ENCODE data around the gene SYNRG. TPM values are rescaled to one million over a fixed set of nuclear protein-coding genes. Genes with fewer than 3 reads are reported as not detected.

The SYNRG gene
- total and polyA plus RNA-seq, 2 of the 13 experiments (the other 11 are each of a cell fraction or from before 2014, with no cell fraction given) = 7.3 to 8.7 TPM

GRCh38 chr17:37502009-37502936 is 106.9 kb downstream of the SYNRG start (continued):
- TF ChIP-seq PHF8 (CRISPR knock-in tag; IDR thresholded peaks at IDR 0.05) (peak; percentile 39), SRY (CRISPR knock-in tag; IDR thresholded peaks at IDR 0.05) (no peak), PAWR (CRISPR knock-in tag; IDR thresholded peaks at IDR 0.05; ENCODE audit: borderline replicate concordance) (no peak), ZNF678 (CRISPR knock-in tag; IDR thresholded peaks at IDR 0.05) (no peak), ZNF136 (CRISPR knock-in tag; IDR thresholded peaks at IDR 0.05; ENCODE audit: low read depth) (0 out of 2 replicates have a peak, but pooled peaks have one; percentile 10), ZNF720 (CRISPR knock-in tag; IDR thresholded peaks at IDR 0.05) (no peak), ZNF766 (CRISPR knock-in tag; IDR thresholded peaks at IDR 0.05; ENCODE audit: borderline replicate concordance) (0 out of 2 replicates have a peak, but pooled peaks have one; percentile 44), NFIC (IDR thresholded peaks at IDR 0.05; ENCODE audit: low read length) (peak; percentile 63; the same call in 1 of the 2 replicates), ZMYM4 (CRISPR knock-in tag; IDR thresholded peaks at IDR 0.05) (peak; percentile 36; the same call in 1 of the 2 replicates), TARDBP (CRISPR knock-in tag; IDR thresholded peaks at IDR 0.05) (peak; percentile 64; the same call in 1 of the 2 replicates), ZNF441 (CRISPR knock-in tag; IDR thresholded peaks at IDR 0.05; ENCODE audit: borderline replicate concordance) (no peak), ZFX (CRISPR knock-in tag; IDR thresholded peaks at IDR 0.05; ENCODE audit: low read depth) (peak; percentile 36), ZNF746 (CRISPR knock-in tag; IDR thresholded peaks at IDR 0.05) (peak; percentile 28; the same call in 1 of the 2 replicates), ZFY (CRISPR knock-in tag; IDR thresholded peaks at IDR 0.05) (peak; percentile 57), KLF9 (CRISPR knock-in tag; IDR thresholded peaks at IDR 0.05; ENCODE audit: low read depth) (0 out of 2 replicates have a peak, but pooled peaks have one; percentile 54), SIX4 (CRISPR knock-in tag; IDR thresholded peaks at IDR 0.05) (no peak), FOXK1 (CRISPR knock-in tag; IDR thresholded peaks at IDR 0.05; ENCODE audit: borderline replicate concordance, low read depth) (peak; percentile 72), PCBP1 (IDR thresholded peaks at IDR 0.05; ENCODE audit: borderline replicate concordance, low read depth, low read length) (no peak), FOXK2 (IDR thresholded peaks at IDR 0.05) (peak; percentile 73; the same call in 1 of the 2 replicates), SMAD9 (CRISPR knock-in tag; IDR thresholded peaks at IDR 0.05) (no peak), BCLAF1 (IDR thresholded peaks at IDR 0.05) (no peak), PPARG (CRISPR knock-in tag; conservative IDR thresholded peaks at IDR 0.05) (peak; percentile 66), ZNF280D (CRISPR knock-in tag; IDR thresholded peaks at IDR 0.05) (peak; percentile 70; the same call in 1 of the 2 replicates), HDAC1 (CRISPR knock-in tag; IDR thresholded peaks at IDR 0.05) (peak; percentile 72)
- TF ChIP-seq, protein P1, sequence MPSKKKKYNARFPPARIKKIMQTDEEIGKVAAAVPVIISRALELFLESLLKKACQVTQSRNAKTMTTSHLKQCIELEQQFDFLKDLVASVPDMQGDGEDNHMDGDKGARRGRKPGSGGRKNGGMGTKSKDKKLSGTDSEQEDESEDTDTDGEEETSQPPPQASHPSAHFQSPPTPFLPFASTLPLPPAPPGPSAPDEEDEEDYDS (CRISPR knock-in tag; IDR thresholded peaks at IDR 0.05) = no peak

All from HepG2 (cell line).